ENCODE measurements around the gene IFNB1. TPM values are rescaled to one million over a fixed set of nuclear protein-coding genes. Genes with fewer than 3 reads are reported as not detected.

Gene IFNB1
- total RNA-seq, 1 experiment from 2014 or later = not detected

DNA sequence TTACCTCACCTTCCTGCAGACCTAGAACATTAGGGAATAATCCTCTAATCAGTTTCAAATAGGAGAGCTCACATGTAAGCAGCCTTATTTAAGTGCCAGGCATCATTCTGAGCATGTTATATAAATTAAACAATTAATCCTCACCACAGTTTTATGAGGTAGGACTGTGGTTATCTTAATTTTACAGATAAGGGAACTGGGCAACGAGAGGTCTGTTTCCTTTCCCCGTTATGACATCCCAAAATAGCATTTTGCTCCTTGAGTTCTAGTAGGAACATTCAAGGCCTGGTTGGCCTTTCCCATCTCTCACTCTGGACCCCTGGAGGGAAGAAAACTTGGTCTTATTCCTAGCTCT lies 19.1 kb upstream of the IFNB1 start:
- Mint-ChIP-seq H3K4me3 (no peak overlapping the region), H3K27me3 (ENCODE audit: low read depth) (no peaks in the 10 kb centered on the region; the same call in 1 of the 2 replicates), H3K9me3 (no peaks in the 10 kb centered on the region), H3K4me1 (no peaks in the 10 kb centered on the region), H3K36me3 (no peaks in the 10 kb centered on the region), H3K27ac (no peak overlapping the region)
- TF ChIP-seq E2F4 (CRISPR knock-in tag; IDR thresholded peaks at IDR 0.05; ENCODE audit: borderline replicate concordance, low read depth) = no peak
- TF ChIP-seq GRHL2 (CRISPR knock-in tag; IDR thresholded peaks at IDR 0.05; ENCODE audit: insufficient replicate concordance, severe bottlenecking) = no peak
- no peak for TF ChIP-seq ZNF263 (CRISPR knock-in tag; IDR thresholded peaks at IDR 0.05; ENCODE audit: low read depth)
- no peak for TF ChIP-seq ZNF396 (CRISPR knock-in tag; IDR thresholded peaks at IDR 0.05; ENCODE audit: borderline replicate concordance)
- no peak for TF ChIP-seq IRF1 (CRISPR knock-in tag; IDR thresholded peaks at IDR 0.05)
- no peak for TF ChIP-seq NFYB (CRISPR knock-in tag; conservative IDR thresholded peaks at IDR 0.05; ENCODE audit: low read depth)
- no peak for TF ChIP-seq ZSCAN18 (CRISPR knock-in tag; IDR thresholded peaks at IDR 0.05)
- no peak for TF ChIP-seq MAX (CRISPR knock-in tag; IDR thresholded peaks at IDR 0.05)
- TF ChIP-seq NFE2L1 (CRISPR knock-in tag; IDR thresholded peaks at IDR 0.05) = no peak
- TF ChIP-seq, protein P1, sequence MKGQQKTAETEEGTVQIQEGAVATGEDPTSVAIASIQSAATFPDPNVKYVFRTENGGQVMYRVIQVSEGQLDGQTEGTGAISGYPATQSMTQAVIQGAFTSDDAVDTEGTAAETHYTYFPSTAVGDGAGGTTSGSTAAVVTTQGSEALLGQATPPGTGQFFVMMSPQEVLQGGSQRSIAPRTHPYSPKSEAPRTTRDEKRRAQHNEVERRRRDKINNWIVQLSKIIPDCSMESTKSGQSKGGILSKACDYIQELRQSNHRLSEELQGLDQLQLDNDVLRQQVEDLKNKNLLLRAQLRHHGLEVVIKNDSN (CRISPR knock-in tag; IDR thresholded peaks at IDR 0.05) = no peak
- TF ChIP-seq JAZF1 (CRISPR knock-in tag; IDR thresholded peaks at IDR 0.05) = no peak
- no peak for TF ChIP-seq ZNF317 (CRISPR knock-in tag; IDR thresholded peaks at IDR 0.05; ENCODE audit: borderline replicate concordance, low read depth)
- TF ChIP-seq, protein P2, sequence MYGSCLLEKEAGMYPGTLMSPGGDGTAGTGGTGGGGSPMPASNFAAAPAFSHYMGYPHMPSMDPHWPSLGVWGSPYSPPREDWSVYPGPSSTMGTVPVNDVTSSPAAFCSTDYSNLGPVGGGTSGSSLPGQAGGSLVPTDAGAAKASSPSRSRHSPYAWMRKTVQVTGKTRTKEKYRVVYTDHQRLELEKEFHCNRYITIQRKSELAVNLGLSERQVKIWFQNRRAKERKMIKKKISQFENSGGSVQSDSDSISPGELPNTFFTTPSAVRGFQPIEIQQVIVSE (CRISPR knock-in tag; IDR thresholded peaks at IDR 0.05; ENCODE audit: borderline replicate concordance) = no peak
- ChIA-PET POLR2A (no interaction called here), CTCF (interaction anchor here (1.6 kb wide), 1 partner anchor 14 kb away, joined by 7 read pairs; no protein-coding TSS in a partner anchor)
- DNase-seq (ENCODE audit: low spot score) (no peak), ATAC-seq (no peak)

DNA sequence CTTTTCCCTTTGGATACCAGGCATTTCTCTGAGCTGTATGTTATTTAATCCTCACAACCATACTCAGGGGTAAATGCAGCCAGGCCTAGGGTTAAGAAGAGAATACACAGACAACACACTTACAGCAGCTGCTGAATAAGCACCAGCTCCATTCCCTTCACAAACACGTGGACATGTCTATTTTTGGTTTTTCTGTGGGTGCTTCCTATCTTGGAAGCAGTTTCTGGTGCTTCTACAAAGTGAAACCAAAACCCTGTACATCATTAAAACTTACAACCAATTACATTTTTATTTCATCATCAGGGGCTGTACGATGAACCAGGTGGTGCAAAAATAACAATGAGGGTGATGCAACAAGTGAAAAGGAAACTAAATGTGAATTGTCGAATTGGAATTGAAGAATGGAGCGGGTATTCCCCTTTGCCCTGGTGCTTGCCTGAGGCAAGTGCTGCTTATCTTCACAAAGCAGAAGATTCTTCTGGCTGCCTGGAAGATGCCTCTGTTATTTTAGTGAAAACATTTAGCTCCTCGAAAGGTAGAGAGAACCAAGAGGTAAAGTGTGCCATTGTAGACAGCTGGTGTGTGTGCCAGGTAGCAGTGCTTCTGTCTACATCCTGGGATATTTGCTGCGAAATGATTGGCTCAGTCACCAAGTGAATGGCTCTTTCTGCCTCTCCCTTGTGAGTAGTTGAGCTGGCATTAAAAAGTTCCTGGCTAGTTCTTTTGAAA lies 18.6 kb upstream of the IFNB1 start:
- H3K27ac Mint-ChIP-seq = no peak overlapping the region
- ChIA-PET CTCF (interaction anchor here (1.6 kb wide), 1 partner anchor 15 kb away, joined by 7 read pairs; no protein-coding TSS in a partner anchor), POLR2A (no interaction called here)
- no peaks in the 10 kb centered on the region; the same call in 1 of the 2 replicates for H3K27me3 Mint-ChIP-seq (ENCODE audit: low read depth)
- no peaks in the 10 kb centered on the region for H3K36me3 Mint-ChIP-seq
- DNase-seq (ENCODE audit: low spot score) (no peak), ATAC-seq (no peak)
- no peak for TF ChIP-seq NR1H2 (CRISPR knock-in tag; IDR thresholded peaks at IDR 0.05)
- TF ChIP-seq E2F4 (CRISPR knock-in tag; IDR thresholded peaks at IDR 0.05; ENCODE audit: borderline replicate concordance, low read depth) = no peak
- no peak for TF ChIP-seq JAZF1 (CRISPR knock-in tag; IDR thresholded peaks at IDR 0.05)
- TF ChIP-seq, protein P3, sequence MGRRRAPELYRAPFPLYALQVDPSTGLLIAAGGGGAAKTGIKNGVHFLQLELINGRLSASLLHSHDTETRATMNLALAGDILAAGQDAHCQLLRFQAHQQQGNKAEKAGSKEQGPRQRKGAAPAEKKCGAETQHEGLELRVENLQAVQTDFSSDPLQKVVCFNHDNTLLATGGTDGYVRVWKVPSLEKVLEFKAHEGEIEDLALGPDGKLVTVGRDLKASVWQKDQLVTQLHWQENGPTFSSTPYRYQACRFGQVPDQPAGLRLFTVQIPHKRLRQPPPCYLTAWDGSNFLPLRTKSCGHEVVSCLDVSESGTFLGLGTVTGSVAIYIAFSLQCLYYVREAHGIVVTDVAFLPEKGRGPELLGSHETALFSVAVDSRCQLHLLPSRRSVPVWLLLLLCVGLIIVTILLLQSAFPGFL (CRISPR knock-in tag; IDR thresholded peaks at IDR 0.05; ENCODE audit: borderline replicate concordance) = no peak
- no peak for TF ChIP-seq GTF2I (CRISPR knock-in tag; conservative IDR thresholded peaks at IDR 0.05)
- no peak for TF ChIP-seq GABPB1 (CRISPR knock-in tag; IDR thresholded peaks at IDR 0.05)
- no peaks in the 10 kb centered on the region for H3K4me1 Mint-ChIP-seq
- no peak overlapping the region for H3K4me3 Mint-ChIP-seq
- H3K9me3 Mint-ChIP-seq = no peaks in the 10 kb centered on the region
